ENCODE results near the gene PLCG1.

The PLCG1 gene

DNA sequence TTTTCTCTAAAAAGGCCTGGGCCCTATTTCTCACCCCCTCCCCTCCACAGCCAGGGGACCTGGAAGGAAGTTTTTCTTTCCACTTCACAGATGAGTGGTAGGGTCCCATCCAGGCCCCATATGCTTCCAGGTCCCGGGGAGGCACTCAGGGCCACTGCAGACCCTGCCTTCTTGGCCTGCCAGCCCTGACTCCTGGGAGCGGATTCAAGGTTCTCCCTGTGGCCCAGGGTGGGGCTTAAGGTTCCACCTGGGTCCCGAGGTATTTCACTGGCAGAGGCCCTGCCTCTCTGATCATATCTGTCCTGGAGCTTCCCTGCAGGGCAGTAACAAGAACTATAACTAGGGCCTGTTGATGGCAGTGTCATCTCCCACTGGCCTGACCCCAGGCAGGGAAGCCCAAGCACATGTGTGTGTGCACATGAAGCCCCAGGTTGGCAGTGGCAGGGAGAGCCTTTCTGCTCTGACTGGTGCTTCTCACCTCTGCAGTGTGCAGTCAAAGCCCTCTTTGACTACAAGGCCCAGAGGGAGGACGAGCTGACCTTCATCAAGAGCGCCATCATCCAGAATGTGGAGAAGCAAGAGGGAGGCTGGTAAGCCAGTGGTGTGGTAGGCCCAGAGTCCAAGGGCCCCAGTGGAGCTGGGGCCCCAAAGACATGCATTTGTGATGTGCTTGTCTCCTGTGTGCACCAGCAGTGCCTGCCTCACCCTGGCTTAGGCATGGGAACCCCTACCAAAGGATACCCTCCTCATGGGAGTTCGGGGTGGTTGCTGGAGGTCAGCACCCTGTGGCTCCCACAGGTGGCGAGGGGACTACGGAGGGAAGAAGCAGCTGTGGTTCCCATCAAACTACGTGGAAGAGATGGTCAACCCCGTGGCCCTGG is 31.2 kb downstream of the PLCG1 start:
- no peak for DNase-seq

DNA sequence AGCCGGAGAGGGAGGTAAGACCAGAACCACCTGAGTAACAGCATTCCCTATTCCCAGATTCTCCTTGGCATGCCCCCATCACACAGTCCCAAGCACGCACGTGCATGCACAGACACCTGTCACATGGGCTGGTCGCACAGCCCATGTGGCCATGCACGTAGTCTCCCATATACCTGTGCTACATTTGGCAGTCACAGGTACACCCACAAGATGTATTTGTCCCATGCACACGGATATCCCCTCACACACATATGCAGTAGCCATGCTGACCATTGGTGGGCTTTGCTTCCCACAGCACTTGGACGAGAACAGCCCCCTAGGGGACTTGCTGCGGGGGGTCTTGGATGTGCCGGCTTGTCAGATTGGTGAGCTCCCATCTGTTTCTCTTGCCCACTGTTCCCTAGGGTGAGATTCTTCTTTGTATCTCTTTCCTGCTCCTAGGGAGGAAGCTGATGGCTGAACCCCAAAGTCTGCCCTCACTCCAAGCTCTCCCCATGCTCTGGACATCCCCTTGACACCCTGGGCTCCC is 31.9 kb downstream of the PLCG1 start:
- DNase-seq: no peak

DNA sequence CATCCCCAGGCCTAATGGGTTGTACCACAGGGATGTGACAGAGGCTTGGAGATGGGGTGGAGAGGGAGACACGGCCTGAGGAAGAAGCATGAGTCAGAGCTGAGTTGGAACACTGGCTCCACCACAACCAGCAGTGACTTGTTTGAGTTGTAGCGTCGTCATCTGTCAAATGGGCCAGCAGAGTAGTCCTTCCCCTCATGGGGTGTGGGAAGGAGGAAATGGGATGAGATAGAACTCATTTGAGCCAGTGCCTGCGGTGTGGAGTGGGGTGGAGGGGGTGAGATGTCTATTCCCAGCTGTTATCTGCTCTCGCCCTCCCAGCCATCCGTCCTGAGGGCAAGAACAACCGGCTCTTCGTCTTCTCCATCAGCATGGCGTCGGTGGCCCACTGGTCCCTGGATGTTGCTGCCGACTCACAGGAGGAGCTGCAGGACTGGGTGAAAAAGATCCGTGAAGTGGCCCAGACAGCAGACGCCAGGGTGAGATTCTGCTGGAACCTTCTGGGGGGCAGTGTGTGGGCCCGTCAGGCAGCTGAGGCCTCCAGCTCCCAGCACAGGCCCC is 32.5 kb downstream of the PLCG1 start:
- no peak for DNase-seq

DNA sequence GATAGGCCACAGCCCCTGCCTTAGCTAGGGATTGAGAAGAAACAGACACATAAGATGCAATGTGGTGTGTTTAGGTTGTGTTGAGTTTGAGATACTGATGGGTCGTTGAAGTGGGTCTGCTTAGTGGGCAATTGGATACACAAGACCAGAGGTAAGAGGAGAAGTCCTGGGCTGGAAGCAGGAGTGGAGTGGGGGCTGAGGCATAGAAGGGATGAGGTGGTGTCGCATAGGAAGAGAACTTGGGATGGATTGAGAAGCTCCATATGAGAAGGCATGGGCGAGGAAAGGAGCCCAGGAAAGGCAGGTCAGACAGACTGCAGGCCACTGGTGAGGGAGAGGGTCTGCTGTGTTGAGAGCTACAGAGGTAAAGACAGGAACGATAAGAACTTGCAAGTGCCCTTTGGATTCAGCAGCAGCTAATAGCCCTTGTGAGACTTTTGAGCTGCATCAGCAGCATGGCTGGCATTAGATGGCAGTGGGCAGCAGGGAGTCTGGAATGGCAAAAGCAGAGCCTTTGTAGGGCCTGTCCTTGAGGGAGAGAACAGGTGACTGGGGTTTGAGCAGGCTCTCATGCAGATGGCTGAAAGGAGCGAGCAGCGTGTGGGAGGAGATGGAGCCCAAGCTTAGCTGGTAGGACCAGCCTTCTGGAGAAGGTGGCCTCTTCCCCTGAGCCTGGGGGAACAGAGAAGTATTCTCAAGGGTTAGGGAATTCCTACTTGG is 33.2 kb downstream of the PLCG1 start:
- DNase-seq: no peak

DNA sequence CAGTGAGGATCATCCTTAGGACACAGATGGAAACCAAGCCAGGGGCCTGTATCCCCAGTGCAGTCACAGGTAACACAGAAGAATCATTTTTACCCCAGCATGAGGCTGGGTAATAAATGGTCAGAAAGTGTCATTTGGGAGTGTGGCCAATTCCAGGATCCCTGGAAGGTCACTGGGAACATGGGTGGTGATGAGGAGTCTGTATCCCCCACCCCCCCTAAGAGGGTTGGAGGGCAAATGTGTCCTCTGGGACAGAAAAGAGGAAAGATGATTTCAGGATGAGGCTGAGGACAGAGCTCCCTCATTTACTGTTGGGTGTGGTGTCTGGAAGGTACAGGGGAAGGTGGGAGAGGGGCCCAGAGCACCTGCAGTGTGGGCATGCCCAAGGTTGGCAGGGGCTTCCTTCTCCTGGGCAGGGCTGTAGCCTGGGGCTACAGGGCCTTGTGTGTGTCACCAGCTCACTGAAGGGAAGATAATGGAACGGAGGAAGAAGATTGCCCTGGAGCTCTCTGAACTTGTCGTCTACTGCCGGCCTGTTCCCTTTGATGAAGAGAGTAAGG is 34.5 kb downstream of the PLCG1 start:
- no peak for DNase-seq

DNA sequence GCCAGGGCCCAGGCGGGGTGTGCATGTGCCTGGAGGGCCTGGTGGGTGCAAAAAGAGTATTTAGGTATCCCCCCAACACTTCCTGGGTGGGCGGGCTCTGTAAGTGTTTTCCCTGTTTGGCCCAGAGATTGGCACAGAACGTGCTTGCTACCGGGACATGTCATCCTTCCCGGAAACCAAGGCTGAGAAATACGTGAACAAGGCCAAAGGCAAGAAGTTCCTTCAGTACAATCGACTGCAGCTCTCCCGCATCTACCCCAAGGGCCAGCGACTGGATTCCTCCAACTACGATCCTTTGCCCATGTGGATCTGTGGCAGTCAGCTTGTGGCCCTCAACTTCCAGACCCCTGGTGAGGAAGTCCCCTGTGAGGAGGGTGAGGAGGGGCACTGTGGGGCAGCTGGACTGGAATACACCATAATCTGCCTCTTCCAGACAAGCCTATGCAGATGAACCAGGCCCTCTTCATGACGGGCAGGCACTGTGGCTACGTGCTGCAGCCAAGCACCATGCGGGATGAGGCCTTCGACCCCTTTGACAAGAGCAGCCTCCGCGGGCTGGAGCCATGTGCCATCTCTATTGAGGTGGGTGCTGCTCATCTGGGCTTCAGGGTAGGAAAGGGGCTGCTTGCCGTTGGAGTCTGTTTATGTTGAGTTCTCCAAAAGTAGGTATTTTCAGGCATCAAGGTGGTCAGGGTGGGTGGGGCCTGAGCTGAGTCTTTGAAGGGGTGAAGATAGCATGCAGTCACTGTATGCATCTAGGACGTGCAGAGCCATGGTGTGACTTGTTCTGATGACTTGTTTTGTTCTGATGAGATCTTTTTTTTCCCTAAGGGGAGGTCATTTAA is 35.2 kb downstream of the PLCG1 start:
- no peak for DNase-seq

DNA sequence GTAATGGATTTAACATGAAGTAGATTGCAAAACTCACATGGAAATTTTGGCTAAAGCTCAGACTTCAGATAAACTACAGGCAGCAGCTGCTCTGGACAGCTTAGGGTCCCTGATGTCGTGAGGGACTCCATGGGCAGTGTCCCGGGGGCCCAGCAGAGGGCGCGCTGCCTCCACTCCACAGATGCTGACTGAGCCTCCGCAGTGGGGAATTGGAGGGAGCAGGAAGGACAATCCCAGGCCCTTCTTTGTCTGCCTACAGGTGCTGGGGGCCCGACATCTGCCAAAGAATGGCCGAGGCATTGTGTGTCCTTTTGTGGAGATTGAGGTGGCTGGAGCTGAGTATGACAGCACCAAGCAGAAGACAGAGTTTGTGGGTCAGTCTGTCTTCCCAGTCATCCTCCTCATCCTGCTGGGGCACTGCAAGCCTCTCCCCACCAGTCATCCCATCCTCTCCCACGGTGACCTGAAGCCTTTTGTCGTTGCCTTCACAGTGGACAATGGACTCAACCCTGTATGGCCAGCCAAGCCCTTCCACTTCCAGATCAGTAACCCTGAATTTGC is 35.9 kb downstream of the PLCG1 start:
- DNase-seq: peak; percentile 27 to 67

DNA sequence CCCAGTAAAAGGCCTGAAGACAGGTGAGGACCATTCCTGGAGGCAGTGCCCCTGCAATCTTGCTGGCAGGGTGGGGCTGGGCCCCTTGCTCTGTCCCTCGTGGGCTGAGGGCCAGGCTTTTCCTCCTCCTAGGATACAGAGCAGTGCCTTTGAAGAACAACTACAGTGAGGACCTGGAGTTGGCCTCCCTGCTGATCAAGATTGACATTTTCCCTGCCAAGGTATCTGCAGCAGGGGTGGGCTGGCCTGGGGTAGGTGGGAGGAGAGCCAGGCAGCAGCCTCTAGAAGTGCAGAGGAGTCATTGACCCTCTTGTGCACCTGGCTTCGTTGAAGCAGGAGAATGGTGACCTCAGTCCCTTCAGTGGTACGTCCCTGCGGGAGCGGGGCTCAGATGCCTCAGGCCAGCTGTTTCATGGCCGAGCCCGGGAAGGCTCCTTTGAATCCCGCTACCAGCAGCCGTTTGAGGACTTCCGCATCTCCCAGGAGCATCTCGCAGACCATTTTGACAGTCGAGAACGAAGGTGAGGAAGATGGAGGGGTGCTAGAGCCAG is 36.5 kb downstream of the PLCG1 start:
- DNase-seq: no peak

DNA sequence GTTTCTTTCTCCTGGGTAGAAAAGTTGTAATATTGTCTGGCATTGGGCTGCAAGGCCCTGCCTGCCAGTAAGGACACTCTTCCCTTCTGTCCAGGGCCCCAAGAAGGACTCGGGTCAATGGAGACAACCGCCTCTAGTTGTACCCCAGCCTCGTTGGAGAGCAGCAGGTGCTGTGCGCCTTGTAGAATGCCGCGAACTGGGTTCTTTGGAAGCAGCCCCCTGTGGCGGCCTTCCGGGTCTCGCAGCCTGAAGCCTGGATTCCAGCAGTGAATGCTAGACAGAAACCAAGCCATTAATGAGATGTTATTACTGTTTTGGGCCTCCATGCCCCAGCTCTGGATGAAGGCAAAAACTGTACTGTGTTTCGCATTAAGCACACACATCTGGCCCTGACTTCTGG is 37.0 kb downstream of the PLCG1 start:
- DNase-seq: no peak

DNA sequence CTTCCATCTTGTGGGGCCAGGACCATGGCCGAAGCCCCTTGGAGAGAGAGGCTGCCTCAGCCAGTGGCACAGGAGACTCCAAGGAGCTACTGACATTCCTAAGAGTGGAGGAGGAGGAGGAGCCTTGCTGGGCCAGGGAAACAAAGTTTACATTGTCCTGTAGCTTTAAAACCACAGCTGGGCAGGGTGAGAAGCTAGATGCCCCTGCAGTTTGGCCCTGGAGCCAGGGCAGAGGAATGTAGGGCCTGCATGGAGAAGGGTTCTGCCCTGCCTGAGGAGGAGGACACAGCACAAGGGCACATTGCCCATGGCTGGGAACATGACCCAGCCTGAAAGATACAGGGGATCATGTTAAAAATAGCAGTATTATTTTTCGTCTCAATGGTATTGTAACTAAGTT is 37.4 kb downstream of the PLCG1 start:
- DNase-seq: no peak

DNA sequence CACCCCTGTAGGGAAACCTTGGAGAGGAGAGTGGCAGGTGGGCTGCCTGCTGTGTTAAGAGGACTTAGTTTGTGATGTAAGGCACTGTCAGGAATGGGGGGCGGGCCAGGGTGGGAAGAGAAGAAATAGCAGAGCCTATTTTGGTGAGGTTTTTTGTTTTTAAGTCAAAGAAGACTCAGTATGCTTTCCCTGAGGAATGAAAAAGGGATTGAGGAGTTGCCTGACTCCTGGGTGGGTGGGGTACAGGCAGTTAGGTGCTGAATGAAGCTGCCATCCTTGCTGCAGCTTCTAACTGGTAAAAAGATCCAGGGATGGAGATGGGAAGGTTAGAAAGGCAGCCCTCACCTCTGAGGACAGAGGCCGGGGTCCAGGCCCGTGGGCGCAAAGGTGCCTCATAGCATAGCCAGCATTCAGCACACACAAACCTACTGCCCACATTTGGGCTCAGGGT is 37.9 kb downstream of the PLCG1 start:
- no peak for DNase-seq

DNA sequence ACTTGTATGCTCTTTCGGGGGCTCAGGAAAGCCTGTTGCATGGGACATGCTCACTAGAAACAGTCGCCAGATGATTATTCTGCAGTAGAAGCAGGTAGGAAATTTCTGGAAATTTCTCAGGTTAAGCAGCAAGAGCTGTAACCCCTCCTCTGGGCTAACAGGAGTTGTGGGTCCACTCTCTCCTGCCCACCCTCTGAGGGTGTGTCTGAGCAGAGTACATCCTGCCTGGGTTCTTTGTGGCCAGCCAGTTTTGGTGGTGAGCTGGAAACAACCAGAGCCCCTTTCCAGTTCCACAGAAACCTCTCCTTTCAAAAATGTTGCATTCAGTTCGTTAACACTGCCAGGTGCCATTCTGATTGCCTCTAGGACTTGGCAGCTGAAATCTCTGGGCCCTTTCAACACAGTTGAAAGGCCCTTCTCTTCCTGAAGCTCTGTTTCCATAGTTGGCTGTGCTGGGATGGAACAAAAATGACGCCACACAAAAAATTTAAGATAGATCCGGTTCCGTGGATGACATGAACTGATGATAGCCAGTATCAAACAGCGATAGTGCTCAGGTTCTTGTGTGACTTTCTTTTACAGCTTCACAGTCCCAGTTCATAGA is 38.5 kb downstream of the PLCG1 start:
- DNase-seq: no peak

DNA sequence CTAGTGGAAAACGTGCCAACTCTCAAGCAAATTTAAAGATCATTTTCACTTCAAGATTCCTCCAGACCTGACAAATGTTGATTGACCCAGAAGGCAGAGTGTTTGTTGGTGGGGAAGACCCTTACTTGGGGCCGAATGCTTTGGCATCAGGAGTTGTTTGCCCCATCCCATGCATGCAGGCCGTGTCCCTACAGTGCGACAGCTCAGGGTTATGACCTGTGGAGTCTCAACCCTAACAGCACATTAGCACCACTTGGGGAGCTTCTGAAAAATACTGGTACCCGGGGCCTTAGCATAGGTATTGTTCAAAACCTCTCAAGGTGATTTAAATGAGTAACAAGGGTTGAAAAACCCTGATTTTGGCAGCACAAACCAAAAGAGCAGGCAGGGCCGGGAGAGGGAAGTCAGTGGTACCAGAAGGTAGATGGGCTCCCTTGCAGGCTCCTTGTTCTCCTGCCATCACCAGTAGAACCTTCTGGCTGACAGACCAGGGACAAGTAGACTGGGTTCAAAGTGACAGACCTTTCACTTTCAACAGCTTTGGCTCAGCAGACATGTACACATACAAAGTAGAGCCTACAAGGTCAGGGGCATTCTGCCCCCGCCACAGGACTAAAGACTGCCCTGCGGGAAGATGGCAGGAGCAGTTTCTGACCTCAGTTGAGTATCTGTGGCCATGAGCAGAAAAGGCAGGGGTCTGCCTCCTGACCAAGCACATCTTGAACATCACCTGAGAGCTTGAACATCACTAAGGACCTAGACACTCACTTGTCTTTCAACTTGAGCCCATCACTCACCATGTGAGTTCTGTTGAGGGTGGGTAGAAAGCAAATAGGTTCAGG is 39.6 kb downstream of the PLCG1 start:
- no peak for DNase-seq

DNA sequence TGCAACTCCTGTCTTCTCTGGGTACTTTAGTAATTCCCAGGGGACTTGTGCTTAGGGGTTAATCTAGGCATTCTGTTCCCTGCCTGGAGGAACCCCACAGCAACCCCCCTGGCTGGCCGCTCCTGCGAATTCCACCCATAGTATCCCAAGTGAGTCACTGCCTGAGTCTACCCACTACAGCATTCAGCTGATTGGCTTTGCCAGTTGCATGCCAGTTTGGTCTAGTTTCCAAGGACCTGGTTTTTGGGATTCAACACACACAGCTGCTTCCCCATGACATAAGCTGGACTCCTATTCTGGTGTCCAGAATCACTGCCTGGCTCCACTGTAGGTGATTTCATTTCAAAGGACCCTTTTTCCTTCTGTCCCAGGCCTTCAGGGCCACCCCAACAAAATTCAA is 40.3 kb downstream of the PLCG1 start:
- no peak for DNase-seq

DNA sequence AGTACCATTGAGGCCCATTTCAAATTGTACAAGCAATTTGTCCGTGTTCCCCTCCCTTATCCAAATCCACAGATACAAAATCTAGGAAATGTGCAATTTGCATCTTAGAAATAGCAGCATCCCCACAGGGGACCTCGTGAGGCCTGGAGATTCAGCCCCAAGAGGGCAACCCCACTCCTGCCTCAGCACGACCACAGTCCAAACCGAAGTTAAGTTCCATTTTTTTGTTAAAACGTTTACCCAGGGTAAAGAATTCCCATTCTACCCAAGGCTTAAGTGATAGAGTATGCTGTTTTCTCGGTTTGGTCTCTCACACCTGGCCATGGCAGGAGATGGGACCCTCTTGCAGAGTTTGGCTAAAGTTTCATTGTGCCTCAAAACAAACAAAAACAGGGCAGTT is 41.2 kb downstream of the PLCG1 start:
- no peak for DNase-seq

DNA sequence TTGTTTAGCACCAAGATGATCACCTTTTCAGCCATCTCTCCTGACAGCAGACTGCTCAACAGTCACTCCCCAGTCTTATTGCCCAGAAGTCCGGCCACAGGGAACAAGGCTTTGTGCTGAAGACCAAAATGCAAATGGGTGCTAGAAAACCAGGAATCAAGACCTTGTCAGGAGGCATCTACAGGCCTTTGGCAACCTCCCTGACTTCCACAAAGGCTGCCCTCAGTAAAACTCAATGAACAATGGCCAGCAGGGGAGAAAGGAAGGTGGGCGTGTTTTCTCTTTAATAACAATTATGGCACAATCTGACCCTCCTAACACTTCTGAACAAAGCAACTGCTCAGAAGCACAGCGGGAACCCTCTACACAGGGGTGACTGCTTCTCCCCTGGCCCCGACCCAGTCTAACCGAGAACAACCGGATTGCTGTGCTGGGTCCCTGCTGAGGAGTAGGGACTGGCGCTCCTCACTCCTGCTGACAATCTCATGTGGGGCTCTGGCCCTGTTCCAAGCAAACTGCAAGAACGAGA is 41.6 kb downstream of the PLCG1 start:
- peak in 1 of 2 experiments; percentile 55 for DNase-seq

DNA sequence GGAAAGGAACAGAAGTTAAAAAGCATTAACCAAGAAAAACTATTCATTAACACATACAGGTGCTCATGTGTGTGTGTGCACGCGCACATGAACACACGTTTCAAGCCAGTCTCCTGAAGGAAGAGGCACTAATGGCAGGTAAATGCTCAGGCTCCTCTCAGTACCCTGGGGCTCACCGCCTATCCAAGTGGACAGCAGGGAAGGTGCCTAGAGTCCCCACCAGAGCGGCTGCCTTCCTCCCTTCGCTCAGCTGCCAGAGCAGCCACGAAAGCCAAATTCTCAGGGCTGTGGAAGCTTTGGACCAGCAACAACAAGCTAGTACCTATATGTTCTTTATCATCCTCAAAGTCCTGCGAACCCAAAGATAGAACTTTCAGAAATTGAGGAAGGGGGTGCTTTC is 42.6 kb downstream of the PLCG1 start:
- no peak for DNase-seq

DNA sequence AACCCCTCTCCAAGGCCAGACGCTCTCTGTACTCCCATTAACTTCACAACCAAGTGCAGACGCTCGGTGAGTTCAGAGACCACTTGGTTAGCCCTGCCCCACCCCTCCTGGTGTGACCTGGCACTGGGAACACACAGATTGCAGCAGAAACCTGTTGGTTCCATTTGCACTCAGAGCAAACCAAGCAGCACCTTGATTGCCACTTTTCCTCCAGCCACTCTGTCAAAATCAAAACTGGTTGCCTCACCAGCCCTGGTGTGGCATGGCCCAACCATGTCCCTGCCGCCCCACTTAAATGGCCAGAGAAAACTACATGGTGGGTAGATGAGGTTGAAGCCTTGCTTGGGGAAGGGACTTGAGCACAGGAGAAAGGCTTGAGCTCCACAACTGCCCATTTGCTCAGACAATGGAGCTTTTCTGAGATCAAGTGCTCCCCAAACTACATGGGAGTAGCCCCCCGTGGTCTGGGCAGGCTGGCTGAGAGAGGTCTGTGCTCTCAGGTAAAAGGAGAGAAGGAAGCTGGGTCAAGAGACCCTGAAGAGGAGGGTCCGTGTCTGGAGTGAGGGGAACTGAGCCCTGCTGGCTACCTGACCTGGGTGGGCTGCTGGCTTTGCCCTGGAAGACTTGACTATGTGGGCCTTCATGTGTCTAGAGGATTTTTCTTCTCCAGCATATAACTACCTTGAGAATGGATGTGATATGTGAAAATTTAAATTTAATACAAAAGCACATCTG is 43.4 kb downstream of the PLCG1 start:
- DNase-seq: no peak

DNA sequence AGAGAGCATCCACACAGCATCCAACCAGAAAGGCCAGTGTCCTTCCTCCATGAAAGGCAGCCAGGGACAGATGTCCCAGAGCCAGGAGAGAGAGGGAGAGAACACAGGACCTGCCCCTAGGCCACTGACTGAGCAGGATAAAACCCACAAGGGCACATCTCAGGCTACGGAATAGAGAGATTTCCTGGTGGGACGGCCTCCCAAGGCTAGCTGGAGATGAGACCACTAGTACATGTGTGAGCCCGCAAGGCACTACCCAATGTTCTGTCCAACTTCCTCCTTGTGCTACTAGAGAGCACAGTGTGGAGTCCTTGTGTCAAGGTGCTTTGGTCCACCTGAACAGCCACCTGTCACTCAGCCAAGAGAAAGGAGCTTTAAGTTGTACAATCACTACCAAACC is 44.2 kb downstream of the PLCG1 start:
- DNase-seq: no peak

Measured in NCI-H446 (cell line).